Ureter (tissue), 1 donor: ENCODE results near the gene CDH4. TPM values are rescaled to one million over a fixed set of nuclear protein-coding genes. Genes with fewer than 3 reads are reported as not detected.
"Not testable (repeated sequence)": the region's sequence is repeated elsewhere in the genome, so short reads cannot be mapped to it uniquely, and the experiment has no call there.

Source experiments
- DNase-seq: peaks from one replicate; pipeline ENCODE4 v3.0.0-alpha.2; 2020; ENCODE audit warnings: low spot score
- total RNA-seq: library from RNA; stranded (reverse); gene quantifications from one replicate; pipeline ENCODE4 v1.2.4, GENCODE V29; 2023
- donor health status: DM: yes; HTN: yes; CAD: no.

The CDH4 gene
- total RNA-seq, 1 donor from 2014 or later, result 0.26 TPM

- no peak for DNase-seq
These were observed 205.7 kb downstream of the CDH4 start for GRCh38 chr20:61457725-61458124.

DNA sequence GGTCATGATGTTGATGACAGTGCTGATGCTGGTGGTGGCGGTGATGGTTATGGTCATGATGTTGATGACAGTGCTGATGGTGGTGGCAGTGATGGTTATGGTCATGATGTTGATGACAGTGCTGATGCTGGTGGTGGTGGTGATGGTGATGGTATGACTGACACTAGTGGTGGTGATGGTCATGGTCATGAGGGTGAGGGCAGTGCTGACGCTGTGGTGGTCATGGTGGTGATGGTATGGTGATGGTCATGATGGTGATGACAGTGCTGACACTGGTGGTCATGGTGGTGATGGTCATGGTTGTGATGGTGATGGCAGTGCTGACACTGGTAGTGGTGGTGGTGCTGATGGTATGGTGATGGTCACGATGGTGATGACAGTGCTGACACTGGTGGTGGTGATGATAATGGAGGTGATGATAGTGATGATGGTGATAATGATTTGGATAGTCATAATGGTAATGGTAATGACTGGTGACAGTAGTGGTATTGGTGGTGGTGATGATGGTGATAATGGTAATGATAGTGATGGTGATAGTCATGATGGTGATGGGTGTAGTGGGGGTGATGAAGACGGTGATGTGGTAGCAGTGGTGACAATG, 206.2 kb downstream of the CDH4 start:
- DNase-seq, result no peak

DNA sequence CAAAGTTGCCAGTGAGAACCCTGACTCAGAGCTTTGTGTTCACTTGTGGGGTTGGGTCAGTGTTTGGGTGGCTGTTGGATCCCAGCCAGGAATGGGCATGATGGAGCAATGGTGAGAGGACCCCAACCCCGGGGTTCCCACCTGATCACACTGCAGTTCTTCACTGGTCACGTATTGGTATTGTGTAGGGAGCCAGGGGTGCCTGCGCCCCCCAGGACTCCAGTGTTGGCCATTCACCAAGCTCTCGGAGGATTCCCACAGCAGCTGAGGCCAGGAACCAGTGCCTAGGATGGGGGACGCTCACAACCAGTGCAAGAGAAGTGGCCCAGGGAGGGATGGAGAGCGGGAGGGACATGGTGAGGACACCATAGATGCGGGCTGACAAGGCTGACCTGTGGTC, 207.2 kb downstream of the CDH4 start:
- no peak for DNase-seq

- DNase-seq, result no peak
These were observed 207.6 kb downstream of the CDH4 start for GRCh38 chr20:61459705-61460104.

DNA sequence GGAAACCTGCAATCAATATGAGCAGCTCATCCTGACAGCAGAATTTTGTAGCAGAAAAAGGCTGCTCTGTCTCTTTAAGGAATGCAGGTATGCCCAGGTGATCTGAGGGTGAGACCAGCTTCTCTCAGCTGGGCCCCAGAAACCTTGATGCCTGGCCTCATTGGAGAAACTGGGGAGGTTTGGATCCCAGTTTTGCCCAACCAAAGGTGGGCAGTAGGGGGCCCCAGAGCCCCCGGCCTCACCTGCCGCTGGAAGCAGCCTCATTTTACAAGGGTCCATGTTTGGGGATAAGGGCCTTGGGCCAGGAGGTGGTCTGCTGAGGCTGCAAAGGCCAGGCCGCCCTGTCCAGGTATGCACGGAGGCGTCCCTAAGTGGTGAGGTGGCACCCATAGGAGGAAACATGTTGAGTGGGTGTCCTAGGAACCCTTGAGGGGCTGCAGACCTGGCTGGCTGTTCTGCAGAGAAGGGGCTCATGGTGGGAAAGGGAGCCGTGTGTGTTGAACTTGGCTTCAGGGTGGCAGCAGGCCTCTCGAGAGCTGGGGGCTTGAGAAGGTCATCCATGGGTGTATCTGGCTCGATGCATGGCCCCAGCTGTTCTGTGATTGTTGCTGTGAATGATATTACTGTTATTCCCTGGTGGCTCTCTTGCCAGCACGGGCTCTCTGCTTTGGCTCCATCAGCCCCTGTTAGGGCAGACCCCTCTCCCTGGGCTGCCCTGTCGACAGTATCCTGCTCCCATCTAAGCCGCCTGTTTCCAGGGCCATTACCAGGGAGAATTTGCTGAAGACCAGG, 208.4 kb downstream of the CDH4 start:
- no peak for DNase-seq

DNA sequence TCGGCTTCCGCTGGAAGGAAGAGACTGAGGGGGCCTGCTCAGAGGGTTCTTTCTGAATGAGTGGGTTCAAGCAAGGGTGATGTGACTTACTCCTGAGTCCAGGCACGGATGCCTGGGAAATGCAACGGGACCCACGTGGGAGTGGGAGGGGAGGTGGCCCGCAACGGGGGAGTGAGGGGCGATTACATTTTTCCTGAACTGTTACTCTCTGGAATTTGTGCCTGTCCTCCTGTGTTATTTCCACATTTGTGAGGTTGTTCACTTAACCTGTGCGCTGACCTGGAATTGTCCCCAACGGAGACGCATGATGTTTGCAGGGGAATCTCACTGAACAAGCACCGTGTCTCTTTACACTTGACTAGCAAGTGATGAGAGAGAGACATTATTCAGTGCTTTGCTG, 209.4 kb downstream of the CDH4 start:
- no peak for DNase-seq

- DNase-seq, result no peak
These were observed 212.5 kb downstream of the CDH4 start for GRCh38 chr20:61464307-61465303.

GRCh38 chr20:61475729-61476128, 223.7 kb downstream of the CDH4 start:
- DNase-seq, result no peak

GRCh38 chr20:61476956-61477355, 224.9 kb downstream of the CDH4 start:
- no peak for DNase-seq

- no peak for DNase-seq
These were observed 225.4 kb downstream of the CDH4 start for GRCh38 chr20:61477451-61477861.

DNA sequence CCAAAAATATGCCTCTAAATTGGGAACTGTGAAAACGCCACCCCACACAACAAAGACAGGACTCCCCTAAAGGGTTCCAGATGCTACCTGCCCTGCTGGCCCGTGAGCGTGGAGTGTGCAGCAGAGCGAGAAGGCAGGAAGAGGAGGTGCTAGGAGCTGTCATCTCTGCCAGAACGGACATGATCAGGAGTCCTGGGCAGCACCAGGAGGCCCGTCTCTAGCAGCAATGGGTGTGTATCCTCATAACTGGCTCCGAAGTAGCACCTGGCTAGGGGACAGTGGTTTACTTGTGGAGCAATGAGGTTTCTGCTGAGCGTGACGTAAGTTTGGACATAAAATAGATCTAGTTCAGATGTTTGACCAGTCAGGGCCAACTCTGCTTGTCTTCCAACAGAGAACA, 226.0 kb downstream of the CDH4 start:
- no peak for DNase-seq

- DNase-seq, result no peak
These were observed 226.7 kb downstream of the CDH4 start for GRCh38 chr20:61478611-61479305.

GRCh38 chr20:61479433-61479832, 227.4 kb downstream of the CDH4 start:
- DNase-seq, result not testable (repeated sequence)

DNA sequence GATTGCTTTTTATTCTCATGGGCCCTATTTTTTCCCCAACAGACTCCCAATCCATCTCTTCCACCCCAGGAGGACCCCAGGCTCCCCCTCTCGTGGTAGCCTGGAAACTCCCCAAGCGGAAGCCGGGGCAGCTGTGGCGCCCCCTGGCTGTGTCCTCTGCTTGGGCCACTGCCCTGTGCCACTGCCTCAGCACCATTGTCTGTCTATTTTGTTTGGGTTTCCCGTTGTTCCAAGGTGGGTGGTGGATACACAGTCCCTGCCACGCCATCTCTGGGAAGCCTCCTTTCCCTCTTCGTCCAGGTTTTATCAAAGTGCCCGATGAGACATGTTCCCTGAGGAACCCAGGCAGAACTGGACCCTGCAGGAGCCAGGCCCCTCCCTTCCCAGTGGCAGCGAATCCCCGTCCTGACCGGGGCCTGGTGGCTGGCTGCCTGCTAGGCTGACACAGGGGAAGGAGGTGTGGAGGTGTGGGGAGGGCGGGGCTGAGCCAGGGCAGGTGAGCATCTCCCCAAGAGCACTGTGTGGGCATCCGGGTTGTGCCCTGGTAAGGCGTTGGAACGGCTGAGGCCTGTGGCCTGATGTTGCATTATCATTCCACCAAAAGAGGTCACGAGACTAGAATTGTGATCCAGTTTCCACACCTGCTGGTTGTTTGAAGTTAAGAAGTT, 228.2 kb downstream of the CDH4 start:
- no peak for DNase-seq

- DNase-seq, result no peak
These were observed 230.2 kb downstream of the CDH4 start for GRCh38 chr20:61482056-61482887.

DNA sequence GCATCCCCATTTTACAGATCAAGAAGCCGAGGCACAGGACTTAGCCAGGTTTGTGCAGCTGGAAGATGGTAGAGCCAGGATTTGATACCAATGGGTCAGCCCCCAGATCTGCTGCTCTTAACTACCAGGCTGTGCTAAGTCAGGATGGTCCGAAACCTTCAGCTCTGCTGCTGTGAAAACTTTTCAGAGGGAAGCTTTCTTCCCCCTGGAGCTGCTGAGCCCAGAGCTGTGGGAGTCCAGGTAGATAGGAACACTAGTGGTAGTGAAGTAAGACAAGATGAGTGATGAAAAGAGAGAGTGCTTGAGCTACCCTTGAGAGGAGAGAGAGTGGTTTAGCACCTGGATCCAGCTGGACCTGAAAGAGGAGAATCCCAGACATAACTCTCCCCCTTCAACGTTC, 230.8 kb downstream of the CDH4 start:
- DNase-seq, result no peak

- DNase-seq, result no peak
These were observed 231.4 kb downstream of the CDH4 start for GRCh38 chr20:61483336-61484067.

GRCh38 chr20:61486198-61486597, 234.1 kb downstream of the CDH4 start:
- DNase-seq, result no peak

- DNase-seq, result no peak
These were observed 235.4 kb downstream of the CDH4 start for GRCh38 chr20:61487346-61487996.
